ENCODE measurements around the gene MROH2B.

Gene MROH2B

DNA sequence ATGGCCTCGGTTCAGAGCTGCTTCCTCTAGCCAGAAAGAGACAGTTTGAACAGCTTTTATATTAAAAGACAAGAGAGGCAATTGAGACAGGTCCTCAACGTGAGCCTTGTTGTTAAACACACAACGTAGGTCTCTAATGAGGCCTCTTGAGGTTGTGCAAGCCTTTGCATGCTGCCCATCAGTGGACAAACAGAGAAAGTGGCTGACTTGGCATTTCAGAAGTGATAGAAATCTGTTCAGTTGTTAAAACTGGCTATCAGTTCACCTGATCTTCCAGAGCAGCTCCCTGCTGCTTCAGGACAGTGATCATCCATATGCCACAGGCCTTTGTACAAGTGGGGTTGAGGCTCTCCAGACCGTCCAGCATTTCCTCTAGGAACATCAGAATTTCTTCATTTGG lies 58.8 kb downstream of the MROH2B start:
- DNase-seq, result no peak

DNA sequence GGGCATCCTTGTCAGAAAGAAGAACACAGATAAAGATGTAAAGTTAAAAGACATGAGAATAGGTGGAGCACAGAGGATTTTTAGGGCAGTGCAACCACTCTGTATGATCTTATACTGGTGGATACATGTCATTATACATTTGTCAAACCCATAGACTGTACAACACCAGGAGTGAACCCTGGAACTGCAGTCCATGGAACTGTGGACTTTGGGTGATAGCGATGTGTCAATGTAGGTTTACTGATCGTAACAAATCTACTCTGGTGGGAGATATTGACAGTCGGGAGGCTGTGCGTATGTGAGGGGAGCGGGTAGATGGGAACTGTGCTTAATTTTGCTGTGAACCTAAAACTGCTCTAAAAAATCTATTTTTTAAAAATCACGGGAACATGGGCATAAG lies 60.6 kb downstream of the MROH2B start:
- DNase-seq, result no peak

DNA sequence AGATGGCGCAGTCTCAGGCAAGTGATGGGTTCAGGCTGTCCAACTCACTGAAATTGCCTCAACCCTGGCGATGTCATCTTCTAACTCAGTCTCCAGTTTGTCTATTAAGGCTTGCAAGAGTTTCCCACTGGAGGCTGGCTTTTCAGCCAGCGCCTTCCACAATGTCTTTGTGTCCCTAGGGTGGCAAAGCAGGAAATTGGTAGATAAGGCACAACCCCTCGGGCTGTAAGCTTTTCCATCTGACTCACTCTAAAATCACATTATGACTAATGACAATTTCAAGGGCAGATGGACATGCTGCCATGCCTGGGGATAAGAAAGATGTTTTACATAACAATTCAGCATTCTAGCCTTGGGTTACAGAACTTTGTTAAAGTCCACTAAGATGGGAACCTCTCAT lies 61.9 kb downstream of the MROH2B start:
- DNase-seq, result no peak

DNA sequence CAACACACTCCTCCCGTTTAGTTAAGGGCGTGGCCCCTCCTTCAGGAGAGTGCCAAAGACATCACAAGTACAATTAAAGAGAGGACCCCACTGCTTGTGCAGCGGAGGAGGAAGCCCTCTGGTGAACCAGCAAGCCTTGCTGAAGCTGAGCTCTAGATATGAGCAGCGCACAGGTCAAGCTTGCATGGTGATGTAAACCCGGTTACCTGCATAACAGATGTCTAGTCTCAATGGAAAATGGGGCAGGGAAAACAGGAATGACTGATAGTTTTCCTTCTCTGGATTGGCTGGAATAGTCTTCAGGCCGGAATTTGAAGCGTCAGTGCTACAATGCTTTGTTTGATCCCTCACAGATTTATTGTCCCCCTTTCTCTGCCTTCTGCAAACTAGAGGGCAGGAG lies 66.2 kb downstream of the MROH2B start:
- DNase-seq, result no peak

DNA sequence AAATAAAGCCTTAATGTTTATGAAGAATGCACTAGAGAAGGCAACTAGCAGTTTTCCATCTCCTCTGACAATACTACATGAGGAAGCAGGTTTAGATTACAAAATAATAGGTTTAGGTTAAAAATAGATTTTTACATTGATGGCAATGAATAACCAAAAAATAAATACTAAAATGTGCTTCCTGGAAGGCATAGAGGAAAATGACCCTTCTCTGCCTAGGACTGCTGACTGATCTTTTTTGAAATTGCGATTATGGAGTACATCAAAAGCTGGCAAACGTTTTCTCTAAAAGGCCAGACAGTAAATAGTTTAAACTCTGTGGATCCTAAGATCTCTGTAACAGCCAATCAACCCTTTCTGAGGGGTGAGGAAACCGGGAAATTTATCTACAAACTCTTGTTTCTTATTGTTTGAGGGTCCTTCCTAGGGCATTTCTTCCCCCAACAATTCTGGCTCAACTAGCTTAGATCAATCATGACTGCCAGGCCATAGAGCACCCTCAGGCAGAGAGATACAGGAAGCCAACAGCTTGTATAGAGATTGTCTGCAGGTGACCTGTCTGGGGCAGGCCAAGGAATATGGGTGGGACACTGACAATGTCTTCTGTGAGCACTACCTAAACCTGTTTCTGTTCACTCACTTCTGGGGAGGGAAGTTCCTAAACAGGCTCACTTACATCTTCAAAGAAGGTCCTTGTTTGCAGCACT lies 67.3 kb downstream of the MROH2B start:
- no peak for DNase-seq

DNA sequence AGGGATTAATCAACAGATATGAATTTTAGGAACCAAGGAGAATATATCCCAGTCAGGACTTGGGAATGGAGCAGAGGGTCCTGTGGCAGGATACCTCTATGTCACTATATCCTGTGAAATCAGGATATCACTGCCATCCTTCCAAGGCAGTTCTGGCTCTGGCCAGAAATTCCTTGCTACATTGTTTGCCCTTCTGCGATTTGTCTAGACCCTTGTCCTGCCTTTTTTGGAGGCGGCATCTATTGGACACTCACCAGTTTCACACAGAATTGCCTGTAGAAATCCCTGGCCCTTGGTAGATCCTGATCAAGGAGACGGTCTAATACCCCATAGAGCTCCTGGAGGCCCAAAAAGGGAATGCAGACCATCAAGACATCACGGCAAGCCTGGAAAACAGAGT lies 71.2 kb downstream of the MROH2B start:
- DNase-seq, result no peak

DNA sequence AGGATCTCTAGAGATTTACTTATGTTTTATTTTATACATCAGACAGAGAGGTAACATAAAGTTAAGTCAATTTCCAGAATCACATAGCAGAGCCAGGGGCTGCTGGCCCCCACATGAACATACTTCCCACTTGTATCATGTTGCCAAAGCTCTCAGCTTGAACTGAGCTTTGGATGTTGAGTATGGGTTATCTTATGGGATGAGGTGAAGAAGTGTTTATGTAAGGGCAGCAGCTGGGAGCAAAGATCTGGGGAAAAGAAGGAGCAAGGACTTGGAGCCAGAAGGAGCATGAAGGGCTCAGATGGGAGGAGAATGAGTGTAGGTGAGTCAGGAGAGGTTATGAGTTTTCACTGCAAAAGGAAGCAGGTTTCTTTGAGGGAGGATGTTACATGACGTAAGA lies 72.0 kb downstream of the MROH2B start:
- DNase-seq, result no peak

DNA sequence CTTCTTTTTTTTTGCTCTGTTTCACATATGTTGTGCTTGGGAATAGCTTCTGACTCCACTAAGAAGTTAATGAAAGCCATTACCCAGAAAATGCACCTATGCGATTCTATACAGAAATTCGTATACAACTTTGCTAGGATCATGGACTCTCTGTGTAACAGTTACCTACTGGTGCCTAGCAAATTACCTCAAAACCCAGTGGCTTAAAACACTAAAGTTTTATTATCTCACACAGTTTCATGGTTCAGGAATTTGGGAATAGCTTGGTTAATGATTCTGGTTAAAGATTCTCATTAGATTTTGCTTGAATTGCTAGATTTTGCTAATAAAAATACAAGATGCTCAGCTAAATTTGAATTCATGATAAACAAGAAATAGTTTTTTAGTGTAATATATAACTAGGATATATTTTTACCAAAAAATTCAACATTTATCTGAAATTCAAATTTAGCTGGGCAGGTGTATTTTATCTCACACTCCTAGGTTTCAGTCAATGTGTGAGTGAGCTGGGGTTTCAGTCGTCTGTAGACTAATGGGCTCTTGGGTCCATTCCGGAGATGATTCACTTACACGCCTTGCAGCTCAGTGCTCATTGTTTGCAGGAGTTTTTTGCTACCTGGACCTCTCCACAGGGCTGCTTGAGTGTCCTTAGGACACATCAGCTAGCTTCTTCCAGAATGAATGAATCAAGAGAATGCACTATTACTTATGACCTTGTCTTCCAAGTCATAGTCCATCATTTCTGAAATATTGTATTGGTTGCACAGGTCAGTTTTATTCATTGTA lies 75.1 kb downstream of the MROH2B start:
- no peak for DNase-seq

DNA sequence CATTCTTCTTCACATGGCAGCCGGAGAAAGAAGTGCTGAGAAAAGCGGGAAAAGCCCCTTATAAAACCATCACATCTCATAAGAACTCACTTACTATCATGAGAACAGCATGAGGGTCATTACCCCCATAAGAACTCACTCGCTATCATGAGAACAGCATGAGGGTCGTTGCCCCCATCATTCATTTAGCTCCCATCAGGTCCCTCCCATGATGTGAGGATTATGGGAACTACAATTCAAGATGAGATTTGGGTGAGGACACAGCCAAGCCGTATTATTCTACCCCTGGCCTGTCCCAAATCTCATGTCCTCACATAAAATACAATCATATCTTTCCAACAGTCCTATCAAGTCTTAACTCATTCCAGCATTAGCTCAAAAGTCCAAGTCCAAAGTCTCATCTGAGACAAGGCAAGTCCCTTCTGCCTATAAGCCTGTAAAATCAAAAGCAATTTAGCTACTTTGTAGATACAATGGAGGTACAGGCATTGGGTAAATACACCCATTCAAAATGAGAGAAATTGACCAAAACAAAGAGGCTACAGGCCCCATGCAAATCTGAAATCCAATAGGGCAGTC lies 79.1 kb downstream of the MROH2B start:
- DNase-seq, result no peak

DNA sequence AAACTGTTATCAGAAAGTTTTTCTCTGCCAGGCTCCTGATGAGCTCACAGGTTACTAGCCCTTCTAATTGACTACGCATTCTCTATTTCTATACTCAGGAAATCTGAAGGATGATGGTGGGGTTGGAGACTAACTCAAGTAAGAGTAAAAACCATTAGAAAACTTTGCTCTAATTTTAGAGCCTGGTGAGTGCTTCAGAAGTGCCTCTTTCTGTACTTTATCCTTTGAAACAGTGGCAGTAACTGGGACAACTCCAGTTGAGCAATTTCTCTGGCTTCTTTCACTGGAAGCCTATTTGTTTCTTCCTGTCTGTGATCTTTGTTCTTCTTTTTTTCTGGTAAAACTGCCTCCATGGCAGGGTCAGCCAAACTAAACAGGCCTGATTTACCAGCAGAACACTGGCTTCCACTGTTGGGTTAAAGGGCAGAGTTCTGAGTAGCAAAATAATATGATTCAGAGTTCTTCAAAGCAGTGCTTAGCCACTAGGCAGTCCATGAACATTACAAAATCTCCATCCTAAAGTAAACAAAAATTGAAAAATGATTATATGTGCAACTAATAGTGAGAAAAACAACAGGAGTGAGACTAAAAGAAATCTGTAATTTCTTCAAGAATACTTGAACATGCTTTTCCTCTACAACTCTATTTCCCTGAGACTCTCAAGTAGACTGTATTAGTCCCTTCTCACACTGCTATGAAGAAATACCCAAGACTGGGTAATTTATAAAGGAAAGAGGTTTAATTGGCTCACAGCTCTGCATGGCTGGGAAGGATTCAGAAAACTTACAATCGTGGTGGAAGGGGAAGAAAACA lies 79.8 kb downstream of the MROH2B start:
- DNase-seq, result no peak

DNA sequence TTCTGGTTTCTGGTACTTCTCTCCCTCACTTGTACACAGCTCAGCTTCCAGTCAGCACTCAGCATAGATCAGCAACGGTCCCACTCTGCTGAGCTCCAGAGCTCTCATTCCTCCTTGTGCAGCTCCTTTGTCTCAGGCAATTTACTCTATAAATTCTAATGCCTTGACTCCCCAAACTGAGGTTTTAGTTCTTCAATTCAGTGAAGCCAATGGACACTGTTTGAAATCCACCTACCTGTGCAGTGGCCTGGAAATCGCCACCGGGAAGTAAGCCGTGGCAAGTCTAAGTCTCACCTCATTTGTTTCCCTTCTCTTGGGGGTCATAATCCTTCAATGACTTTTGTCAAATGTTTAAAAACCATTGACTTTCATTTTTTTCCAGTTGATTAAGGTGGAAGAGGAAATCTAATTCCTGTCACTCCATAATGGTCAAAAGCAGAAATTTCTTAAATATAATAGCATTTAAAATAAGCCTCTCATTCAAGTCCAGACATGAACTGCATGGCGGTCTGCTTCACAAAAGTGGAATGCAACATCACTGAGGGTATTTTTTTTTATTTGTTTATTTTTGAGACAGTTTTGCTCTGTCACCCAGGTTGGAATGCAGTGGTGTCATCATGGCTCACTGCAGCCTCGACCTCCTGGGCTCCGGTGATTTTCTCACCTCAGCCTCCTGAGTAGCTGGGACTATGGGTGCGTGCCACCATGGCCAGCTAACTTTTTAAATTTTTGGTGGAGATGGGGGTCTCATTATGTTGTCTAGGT lies 82.2 kb downstream of the MROH2B start:
- DNase-seq, result no peak

DNA sequence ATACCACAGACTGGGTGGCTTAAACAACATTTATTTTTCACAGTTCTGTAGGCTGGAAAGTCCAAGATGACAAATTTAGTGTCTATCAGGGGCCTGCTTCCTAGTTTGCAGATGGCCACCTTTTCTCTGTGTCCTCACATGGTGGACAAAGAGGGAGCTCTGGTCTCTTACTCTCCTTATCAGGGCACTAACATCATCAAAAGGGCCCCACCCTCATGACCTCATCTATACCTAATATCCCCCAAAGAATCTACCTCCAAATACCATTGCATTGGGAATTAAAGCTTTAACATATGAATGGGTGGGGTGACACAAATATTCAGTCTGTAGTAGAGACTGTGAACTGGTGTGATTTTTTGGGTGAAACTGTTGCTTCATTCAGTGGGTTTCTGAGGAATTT lies 83.8 kb downstream of the MROH2B start:
- no peak for DNase-seq

DNA sequence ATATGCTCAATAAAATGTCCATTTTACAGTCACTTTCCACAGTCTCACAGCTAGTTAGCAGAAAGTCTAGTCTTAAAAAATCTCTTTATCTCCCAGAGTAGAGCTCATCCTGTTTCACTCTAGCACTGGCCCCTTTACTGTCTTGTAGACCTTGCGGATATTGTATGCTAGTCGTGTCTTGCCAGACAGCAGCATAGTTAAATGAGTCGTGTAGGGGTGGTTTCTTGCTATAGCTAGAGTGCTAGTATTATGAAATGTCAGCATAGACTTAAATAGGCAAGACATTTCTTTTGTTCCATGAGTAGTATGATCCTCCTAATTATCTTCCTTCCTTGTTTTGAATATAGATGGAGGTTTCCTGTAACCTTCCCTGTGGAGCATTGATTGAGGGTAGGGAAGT lies 84.5 kb downstream of the MROH2B start:
- no peak for DNase-seq

DNA sequence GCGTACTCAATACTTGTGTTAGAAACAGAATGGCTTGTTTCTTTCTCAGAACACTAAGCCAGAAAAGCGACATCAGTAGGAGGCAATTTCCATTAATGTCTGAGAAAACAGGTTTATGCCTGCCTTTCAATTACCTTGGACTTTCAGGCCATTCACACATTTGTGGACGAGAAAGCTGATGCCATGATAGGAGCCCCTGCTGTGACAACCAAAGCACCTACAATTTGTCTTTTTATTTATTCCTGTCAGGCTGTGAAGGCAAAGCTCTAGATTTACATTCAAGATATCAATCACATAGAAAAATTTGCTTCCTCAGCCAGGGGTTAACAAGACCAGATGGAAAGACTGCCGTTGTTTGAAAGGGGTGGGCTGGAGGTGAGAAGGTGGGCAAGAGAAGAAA lies 85.6 kb downstream of the MROH2B start:
- no peak for DNase-seq

DNA sequence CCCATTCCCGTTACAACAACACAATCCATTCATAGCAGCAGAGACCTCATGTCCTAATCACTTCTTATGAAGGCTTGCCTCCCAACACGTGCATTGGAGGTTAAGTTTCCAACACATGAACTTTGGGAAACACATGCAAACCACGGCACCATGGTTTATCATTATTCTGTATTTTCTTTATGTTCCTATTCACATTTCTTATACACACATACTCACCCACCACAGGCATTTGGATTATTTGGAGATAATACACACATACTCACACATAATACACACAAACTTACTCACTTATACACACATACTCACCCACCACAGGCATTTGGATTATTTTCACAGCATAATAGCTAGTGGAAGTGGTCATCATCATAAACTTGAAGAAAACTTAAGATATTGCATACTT lies 86.3 kb downstream of the MROH2B start:
- DNase-seq, result no peak

DNA sequence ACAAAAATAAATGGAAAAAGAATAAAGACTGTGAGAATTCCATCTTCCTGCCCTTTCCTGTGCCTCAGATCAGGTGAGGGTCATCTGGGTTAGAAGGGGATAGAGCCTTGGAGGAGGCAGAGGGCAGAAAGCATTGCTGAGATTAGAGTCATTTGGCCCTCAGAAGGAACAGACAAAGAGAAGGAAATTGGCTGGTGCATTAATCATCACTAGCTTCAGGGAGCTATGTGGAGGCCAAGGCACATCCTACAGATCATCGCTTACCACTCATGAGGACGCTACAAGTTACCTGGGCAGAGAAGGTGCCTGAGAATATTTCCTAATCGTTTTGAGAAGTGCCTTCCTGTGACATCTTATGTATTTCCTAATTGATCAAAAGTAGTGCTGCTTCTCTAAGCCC lies 87.4 kb downstream of the MROH2B start:
- DNase-seq, result no peak

DNA sequence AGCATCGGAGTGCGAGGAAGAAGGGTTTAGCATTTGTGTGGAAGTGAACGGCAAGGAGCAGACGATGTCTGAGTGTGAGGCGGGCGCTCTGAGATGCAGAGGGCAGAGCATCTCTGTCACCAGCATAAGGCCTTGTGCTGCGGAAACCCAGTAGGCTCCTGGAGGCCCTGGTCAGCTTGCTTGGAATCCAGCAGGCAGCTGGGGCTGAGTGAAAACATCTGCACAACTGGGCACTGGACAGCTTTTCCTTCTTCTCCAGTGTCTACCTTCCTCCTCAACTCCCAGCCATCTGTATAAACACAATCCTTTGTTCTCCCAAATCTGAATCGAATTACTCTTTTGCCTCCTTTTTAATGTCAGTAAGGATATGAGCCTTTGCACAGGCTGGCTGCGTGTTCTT lies 89.7 kb downstream of the MROH2B start:
- DNase-seq, result no peak

DNA sequence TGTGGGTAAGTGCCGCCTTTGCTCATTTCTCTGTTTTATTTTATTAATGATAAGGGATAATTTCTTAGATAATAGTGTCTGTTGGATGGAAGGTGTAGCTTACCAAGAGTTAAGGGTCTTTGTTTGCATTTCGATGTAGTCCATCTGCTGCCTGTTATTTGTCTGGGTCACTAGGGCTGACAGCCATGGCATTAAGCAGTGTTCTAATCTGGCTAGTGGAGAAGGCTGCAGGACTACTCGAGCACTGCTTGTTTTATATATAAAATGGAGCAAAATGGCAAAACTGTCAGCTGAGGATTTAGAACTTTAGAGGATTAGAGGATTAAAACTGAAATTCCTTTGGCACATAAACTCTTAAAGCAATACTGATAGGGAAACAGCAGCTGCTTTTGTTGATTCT lies 94.3 kb downstream of the MROH2B start:
- no peak for DNase-seq

DNA sequence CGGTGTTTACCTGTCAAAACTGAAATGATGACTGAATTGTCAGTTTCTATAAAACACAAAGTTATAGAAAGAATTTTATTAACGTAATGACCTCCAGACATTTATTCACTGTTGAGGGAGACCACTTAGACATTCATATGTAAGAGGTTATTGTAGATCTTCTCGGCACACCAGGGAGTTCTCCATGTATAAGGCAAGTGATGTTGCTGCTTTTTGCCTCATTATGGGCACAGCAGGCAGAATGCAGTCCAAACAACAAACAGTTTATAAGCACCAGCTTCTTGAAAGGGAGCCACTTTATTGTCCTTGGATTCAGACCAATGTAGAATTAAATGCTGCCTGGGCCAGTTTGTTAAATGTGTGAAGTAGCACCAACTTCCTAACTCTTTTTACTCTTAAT lies 95.1 kb downstream of the MROH2B start:
- DNase-seq, result no peak

DNA sequence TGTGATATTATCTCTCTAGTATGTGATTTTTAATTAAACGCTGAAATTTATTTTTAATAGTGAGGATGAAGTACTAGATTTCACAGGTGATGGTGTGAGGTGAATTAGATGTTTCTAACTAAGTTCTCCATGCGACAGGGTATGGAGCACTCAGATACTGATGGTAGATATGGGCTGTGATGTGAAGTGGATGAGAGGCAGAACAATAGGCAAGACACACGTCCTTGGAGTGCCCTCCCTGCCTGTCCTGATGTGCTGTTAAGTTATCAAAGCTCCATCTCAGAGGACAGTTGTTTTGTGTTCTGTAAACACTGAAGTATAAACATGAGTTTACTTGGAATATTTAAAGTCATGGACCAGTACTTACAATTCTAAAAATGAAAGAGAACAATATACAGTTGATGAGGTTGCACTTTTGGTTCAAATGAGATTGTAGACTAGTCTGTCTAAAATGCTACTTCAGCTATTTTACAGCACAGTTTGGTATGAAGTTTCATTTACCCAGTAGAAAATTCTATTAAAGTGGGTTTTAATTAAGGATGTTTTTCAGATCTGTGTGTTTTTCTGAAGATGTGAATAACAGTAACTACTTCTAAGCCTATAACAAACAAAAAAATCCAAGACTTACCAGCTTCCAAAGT lies 97.7 kb downstream of the MROH2B start:
- DNase-seq, result no peak

DNA sequence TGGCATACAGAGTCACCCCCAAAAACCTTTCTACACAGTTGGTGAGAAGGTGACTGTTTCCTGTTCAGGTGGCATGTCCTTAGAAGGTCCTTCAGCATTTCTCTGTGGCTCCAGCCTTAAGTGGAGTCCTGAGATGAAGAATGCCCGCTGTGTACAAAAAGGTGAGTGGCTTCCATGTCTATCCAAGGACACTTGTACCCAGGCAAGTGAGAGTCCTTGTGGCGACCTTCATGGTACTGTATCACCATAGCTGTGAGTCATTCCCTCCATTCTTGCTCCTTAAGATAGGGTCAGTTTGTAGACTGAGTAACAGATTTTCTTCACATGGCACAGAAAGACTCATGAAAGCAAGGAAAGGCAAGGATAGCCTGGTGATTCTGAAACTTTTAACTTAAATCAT lies 98.7 kb downstream of the MROH2B start:
- no peak for DNase-seq

All from activated CD4-positive, alpha-beta T cell treated with anti-CD3 and anti-CD28 coated beads, Interleukin-2, amount 50 U/mL, for 1 hour (primary cell).